Neural progenitor cell (in vitro differentiated cells): Measurements from ENCODE around the gene PRKCE.

ENCODE experiments used
- EZH2 ChIP-seq: fragments of 200-600 bp; sonication (generic); IDR thresholded peaks from 2 replicates; pipeline ENCODE4 v1.6.1; 2017; ENCODE audit warnings: antibody characterized with exemption, mild to moderate bottlenecking, moderate library complexity
- TF ChIP-seq, protein P1 (sequence below): fragments of 200-600 bp; sonication (generic); IDR thresholded peaks from 2 replicates; pipeline ENCODE4 v1.5.1; 2017; ENCODE audit warnings: antibody characterized with exemption, mild to moderate bottlenecking

DNA sequence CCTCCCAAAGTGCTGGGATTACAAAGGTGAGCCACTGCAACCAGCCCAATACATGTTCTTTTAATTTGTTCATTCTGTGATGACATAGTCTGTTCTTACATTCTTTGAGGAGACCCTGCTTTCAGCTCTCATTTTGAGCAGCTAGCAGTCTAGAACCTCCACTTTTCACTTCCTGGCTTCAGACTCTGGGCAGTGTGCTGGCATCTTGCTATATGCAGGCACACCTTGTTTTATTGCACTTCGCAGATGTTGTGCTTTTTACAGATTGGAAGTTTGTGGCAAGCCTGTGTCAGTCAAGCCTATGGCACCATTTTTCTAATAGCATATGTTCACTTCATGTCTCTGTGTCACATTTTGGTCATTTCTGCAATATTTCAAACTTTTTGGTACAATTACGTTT lies 72.4 kb downstream of the PRKCE start:
- no peak for TF ChIP-seq EZH2
- TF ChIP-seq, protein P1, sequence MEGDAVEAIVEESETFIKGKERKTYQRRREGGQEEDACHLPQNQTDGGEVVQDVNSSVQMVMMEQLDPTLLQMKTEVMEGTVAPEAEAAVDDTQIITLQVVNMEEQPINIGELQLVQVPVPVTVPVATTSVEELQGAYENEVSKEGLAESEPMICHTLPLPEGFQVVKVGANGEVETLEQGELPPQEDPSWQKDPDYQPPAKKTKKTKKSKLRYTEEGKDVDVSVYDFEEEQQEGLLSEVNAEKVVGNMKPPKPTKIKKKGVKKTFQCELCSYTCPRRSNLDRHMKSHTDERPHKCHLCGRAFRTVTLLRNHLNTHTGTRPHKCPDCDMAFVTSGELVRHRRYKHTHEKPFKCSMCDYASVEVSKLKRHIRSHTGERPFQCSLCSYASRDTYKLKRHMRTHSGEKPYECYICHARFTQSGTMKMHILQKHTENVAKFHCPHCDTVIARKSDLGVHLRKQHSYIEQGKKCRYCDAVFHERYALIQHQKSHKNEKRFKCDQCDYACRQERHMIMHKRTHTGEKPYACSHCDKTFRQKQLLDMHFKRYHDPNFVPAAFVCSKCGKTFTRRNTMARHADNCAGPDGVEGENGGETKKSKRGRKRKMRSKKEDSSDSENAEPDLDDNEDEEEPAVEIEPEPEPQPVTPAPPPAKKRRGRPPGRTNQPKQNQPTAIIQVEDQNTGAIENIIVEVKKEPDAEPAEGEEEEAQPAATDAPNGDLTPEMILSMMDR: no peak
